T-helper 1 cell (primary cell): Measurements from ENCODE around the gene C3orf20.

ENCODE experiments used
- DNase-seq, 5 donors: peaks; one replicate each; pipeline ENCODE4 v3.0.0-alpha.2; 2012 to 2020

The C3orf20 gene

GRCh38 chr3:14819671-14820070, 144.7 kb downstream of the C3orf20 start:
- DNase-seq: no peak

GRCh38 chr3:14820156-14820555, 145.2 kb downstream of the C3orf20 start:
- DNase-seq: no peak

- no peak for DNase-seq
Observed at GRCh38 chr3:14821151-14821550, 146.2 kb downstream of the C3orf20 start.

- no peak for DNase-seq
Observed at GRCh38 chr3:14822134-14822533, 147.2 kb downstream of the C3orf20 start.
